ENCODE measurements around the gene MMD2. TPM values are rescaled to one million over a fixed set of nuclear protein-coding genes. Genes with fewer than 3 reads are reported as not detected.
"Not testable (repeated sequence)": the region's sequence is repeated elsewhere in the genome, so short reads cannot be mapped to it uniquely, and the experiment has no call there.

MMD2 gene
- total RNA-seq, 4 donors from 2014 or later = not detected

- Histone ChIP-seq H3K4me1 (no peaks in the 10 kb centered on the region), H3K27me3 (peaks cover 0 to 3% (median 0%) of the 10 kb centered on the region in 4 donors), H3K9me3 (peaks cover 0 to 8% (median 2%) of the 10 kb centered on the region in 4 donors), H3K27ac (replicated peaks in 1 of 4) (no peak overlapping the region), H3K36me3 (no peaks in the 10 kb centered on the region), H3K4me3 (no peak overlapping the region)
- 92% methylated on average over 9 of the region's 9 CpGs for WGBS
- TF ChIP-seq CTCF (IDR thresholded peaks at IDR 0.05) (no peak), POLR2AphosphoS5 (IDR thresholded peaks at IDR 0.05) (no peak), POLR2A (IDR thresholded peaks at IDR 0.05; ENCODE audit: low read depth) (no peak), EP300 (IDR thresholded peaks at IDR 0.05) (no peak)
- DNase-seq (ENCODE audit: extremely low spot score) = no peak
- intact Hi-C loops (cut with DNase I) = no loop called here
These were observed 64.5 kb downstream of the MMD2 start for GRCh38 chr7:4894482-4894881.

- no peak for DNase-seq (ENCODE audit: extremely low spot score)
- no peak for TF ChIP-seq POLR2A (IDR thresholded peaks at IDR 0.05; ENCODE audit: low read depth)
- no peak for TF ChIP-seq POLR2AphosphoS5 (IDR thresholded peaks at IDR 0.05)
- TF ChIP-seq CTCF (IDR thresholded peaks at IDR 0.05) = no peak
- TF ChIP-seq EP300 (IDR thresholded peaks at IDR 0.05) = no peak
- WGBS = 78% methylated on average over 8 of the region's 8 CpGs
- intact Hi-C loops (cut with DNase I) = no loop called here
- H3K4me1 ChIP-seq = no peaks in the 10 kb centered on the region
- H3K4me3 ChIP-seq = no peak overlapping the region
- H3K27me3 ChIP-seq = no peaks in the 10 kb centered on the region
- peaks cover 0 to 8% (median 2%) of the 10 kb centered on the region in 4 donors for H3K9me3 ChIP-seq
- H3K27ac ChIP-seq (replicated peaks in 1 of 4) = no peak overlapping the region
- no peaks in the 10 kb centered on the region for H3K36me3 ChIP-seq
These were observed 65.0 kb downstream of the MMD2 start for GRCh38 chr7:4893929-4894475.

- H3K36me3 ChIP-seq; H3K9me3 ChIP-seq; H3K4me3 ChIP-seq; H3K4me1 ChIP-seq; H3K27me3 ChIP-seq; intact Hi-C loops (cut with DNase I); DNase-seq (ENCODE audit: extremely low spot score); H3K27ac ChIP-seq (replicated peaks in 1 of 4): not testable (repeated sequence)
- WGBS = 82% methylated on average over 4 of the region's 4 CpGs
These were observed 65.8 kb downstream of the MMD2 start for GRCh38 chr7:4893188-4893587.

- H3K4me3 ChIP-seq; DNase-seq (ENCODE audit: extremely low spot score); intact Hi-C loops (cut with DNase I); H3K4me1 ChIP-seq; H3K27me3 ChIP-seq; H3K9me3 ChIP-seq; H3K27ac ChIP-seq (replicated peaks in 1 of 4); H3K36me3 ChIP-seq: not testable (repeated sequence)
- WGBS = 45% methylated on average over 2 of the region's 2 CpGs
These were observed 67.5 kb downstream of the MMD2 start for GRCh38 chr7:4891522-4891921.

GRCh38 chr7:4889682-4890081, 69.3 kb downstream of the MMD2 start:
- Histone ChIP-seq H3K4me1 (no peaks in the 10 kb centered on the region), H3K9me3 (peaks cover 0 to 8% (median 2%) of the 10 kb centered on the region in 4 donors), H3K36me3 (no peaks in the 10 kb centered on the region), H3K4me3 (no peak overlapping the region), H3K27me3 (no peaks in the 10 kb centered on the region), H3K27ac (replicated peaks in 1 of 4) (no peak overlapping the region)
- DNase-seq (ENCODE audit: extremely low spot score) = no peak
- TF ChIP-seq POLR2A (IDR thresholded peaks at IDR 0.05; ENCODE audit: low read depth) (no peak), EP300 (IDR thresholded peaks at IDR 0.05) (no peak), CTCF (IDR thresholded peaks at IDR 0.05) (no peak), POLR2AphosphoS5 (IDR thresholded peaks at IDR 0.05) (no peak)
- intact Hi-C loops (cut with DNase I) = no loop called here
- 48% methylated on average over 1 of the region's 1 CpG for WGBS

- Histone ChIP-seq H3K27me3 (peaks cover 0 to 12% (median 0%) of the 10 kb centered on the region in 4 donors), H3K36me3 (no peaks in the 10 kb centered on the region), H3K9me3 (no peaks in the 10 kb centered on the region), H3K4me1 (peaks cover 0 to 8% (median 7%) of the 10 kb centered on the region in 4 donors), H3K4me3 (no peak overlapping the region), H3K27ac (replicated peaks in 1 of 4) (no peak overlapping the region)
- intact Hi-C loops (cut with DNase I) = no loop called here
- no peak for DNase-seq (ENCODE audit: extremely low spot score)
- WGBS = 60% methylated on average over 3 of the region's 3 CpGs
- no peak for TF ChIP-seq CTCF (IDR thresholded peaks at IDR 0.05)
- no peak for TF ChIP-seq POLR2A (IDR thresholded peaks at IDR 0.05; ENCODE audit: low read depth)
- no peak for TF ChIP-seq POLR2AphosphoS5 (IDR thresholded peaks at IDR 0.05)
- no peak for TF ChIP-seq EP300 (IDR thresholded peaks at IDR 0.05)
These were observed 70.8 kb downstream of the MMD2 start for GRCh38 chr7:4888161-4888560.
